HL-60 (cell line): ENCODE data around the gene TSPEAR.

ENCODE experiments used
- DNase-seq, 2 experiments: peaks; one replicate each; pipeline ENCODE4 v3.0.0-alpha.2; 2010 to 2020; ENCODE audit warnings: low read depth in 1 of 2, low spot score in 1 of 2
- H3K27ac ChIP-seq: fragments of 250-450 bp; sonication (Bioruptor Pico); replicated peaks from 2 replicates; pipeline ENCODE4 v1.5.1; 2020; ENCODE audit warnings: mild to moderate bottlenecking, moderate library complexity
- H3K27me3 ChIP-seq: fragments of 250-450 bp; sonication (Bioruptor Pico); 2 replicates; pipeline ENCODE4 v1.5.1; 2021; ENCODE audit warnings: mild to moderate bottlenecking, moderate library complexity; ENCODE audit not compliant: insufficient read depth, poor library complexity, severe bottlenecking
- H3K4me3 ChIP-seq: replicated peaks from 2 replicates; pipeline ENCODE4 v1.5.1; 2011; ENCODE audit warnings: mild to moderate bottlenecking, control low read depth, low read length; ENCODE audit not compliant: insufficient read depth
- CTCF ChIP-seq: IDR thresholded peaks from one replicate; pipeline ENCODE4 v1.5.1; 2011; ENCODE audit warnings: low read length, control low read depth, inconsistent platforms; ENCODE audit not compliant: insufficient read depth
- GABPA ChIP-seq: IDR thresholded peaks from 2 replicates; pipeline ENCODE4 v1.6.1; 2012; ENCODE audit warnings: low read depth
- POLR2AphosphoS5 ChIP-seq: IDR thresholded peaks from 2 replicates; pipeline ENCODE4 v1.6.1; 2012; ENCODE audit warnings: low read depth
- SPI1 ChIP-seq: IDR thresholded peaks from 2 replicates; pipeline ENCODE4 v1.6.1; 2012; ENCODE audit warnings: low read depth, mild to moderate bottlenecking, borderline replicate concordance
- TF ChIP-seq, protein P1 (sequence below): IDR thresholded peaks from 2 replicates; pipeline ENCODE4 v1.6.1; 2012; ENCODE audit warnings: low read depth; ENCODE audit not compliant: insufficient replicate concordance

The TSPEAR gene

GRCh38 chr21:44614961-44615391 is 96.4 kb downstream of the TSPEAR start:
- Histone ChIP-seq H3K4me3 (no peak overlapping the region), H3K27ac (no peak overlapping the region), H3K27me3 (no peaks in the 10 kb centered on the region)
- DNase-seq = no peak
- TF ChIP-seq GABPA (no peak), POLR2AphosphoS5 (no peak), CTCF (no peak), SPI1 (no peak)
- TF ChIP-seq, protein P1, sequence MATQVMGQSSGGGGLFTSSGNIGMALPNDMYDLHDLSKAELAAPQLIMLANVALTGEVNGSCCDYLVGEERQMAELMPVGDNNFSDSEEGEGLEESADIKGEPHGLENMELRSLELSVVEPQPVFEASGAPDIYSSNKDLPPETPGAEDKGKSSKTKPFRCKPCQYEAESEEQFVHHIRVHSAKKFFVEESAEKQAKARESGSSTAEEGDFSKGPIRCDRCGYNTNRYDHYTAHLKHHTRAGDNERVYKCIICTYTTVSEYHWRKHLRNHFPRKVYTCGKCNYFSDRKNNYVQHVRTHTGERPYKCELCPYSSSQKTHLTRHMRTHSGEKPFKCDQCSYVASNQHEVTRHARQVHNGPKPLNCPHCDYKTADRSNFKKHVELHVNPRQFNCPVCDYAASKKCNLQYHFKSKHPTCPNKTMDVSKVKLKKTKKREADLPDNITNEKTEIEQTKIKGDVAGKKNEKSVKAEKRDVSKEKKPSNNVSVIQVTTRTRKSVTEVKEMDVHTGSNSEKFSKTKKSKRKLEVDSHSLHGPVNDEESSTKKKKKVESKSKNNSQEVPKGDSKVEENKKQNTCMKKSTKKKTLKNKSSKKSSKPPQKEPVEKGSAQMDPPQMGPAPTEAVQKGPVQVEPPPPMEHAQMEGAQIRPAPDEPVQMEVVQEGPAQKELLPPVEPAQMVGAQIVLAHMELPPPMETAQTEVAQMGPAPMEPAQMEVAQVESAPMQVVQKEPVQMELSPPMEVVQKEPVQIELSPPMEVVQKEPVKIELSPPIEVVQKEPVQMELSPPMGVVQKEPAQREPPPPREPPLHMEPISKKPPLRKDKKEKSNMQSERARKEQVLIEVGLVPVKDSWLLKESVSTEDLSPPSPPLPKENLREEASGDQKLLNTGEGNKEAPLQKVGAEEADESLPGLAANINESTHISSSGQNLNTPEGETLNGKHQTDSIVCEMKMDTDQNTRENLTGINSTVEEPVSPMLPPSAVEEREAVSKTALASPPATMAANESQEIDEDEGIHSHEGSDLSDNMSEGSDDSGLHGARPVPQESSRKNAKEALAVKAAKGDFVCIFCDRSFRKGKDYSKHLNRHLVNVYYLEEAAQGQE = no peak

DNA sequence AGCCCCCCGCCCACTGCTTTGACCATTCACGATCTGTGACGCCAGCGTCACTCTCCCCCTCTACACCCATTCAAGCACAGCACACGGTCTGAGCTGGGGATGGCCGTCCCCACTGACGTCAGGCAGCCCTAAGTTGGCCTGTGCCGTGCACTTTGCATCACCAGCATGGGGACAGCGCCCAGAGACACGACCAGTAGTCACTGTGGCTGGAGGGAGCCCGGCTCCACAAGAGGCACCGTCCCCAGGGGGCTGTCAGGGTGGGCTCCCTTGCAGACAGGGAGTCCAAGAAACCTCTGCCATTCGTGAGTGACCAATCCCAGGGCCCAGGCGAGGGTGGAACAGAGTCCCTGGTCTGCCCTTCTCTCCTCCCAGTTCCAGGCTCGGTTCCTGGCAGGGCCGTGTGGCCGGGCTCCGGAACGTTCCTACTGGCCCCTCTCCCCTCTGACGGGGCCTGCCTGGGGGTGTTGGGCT is 97.2 kb downstream of the TSPEAR start:
- TF ChIP-seq POLR2AphosphoS5 (no peak), GABPA (no peak), SPI1 (no peak), CTCF (no peak)
- TF ChIP-seq, protein P1 = no peak
- H3K27me3 ChIP-seq = no peaks in the 10 kb centered on the region
- H3K27ac ChIP-seq = no peak overlapping the region
- no peak overlapping the region for H3K4me3 ChIP-seq
- no peak for DNase-seq

DNA sequence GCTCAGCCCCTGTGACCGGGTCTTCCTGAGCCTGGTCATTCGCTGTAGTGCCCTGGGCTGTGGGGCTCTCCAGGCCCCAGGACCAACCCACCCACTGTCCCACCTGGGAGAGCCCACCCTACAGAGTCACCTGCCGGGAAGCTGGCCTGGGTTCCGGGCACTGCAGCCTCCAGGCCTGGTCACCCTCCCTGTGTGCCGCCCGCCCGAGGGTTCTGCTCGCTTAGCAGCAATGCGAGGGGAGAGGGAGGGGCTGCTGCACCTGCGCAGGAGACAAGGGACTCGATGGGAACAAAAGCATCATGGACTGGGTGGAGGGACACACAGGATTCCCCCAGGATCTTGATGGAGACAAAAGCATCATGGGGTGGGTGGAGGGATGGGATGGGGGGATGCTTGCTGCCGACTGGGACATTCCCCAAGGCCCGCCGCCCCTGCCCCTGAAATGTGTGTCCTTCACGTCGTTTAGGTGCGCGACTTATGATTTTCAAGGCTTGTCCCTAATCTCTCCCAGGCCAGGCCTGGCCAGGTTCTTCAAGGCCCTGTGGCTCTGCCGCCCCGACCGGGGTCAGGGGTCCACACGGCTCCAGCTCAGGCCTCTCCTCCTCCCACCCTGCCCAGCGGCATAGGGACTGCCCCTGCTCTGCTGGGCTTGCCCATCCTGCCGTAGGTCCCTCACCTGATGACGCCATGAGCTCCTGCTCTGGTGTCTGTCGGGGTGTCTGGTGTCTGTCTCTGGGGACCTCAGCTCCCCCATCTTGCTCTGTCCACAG is 97.8 kb downstream of the TSPEAR start:
- DNase-seq = no peak
- Histone ChIP-seq H3K4me3 (no peak overlapping the region), H3K27me3 (no peaks in the 10 kb centered on the region), H3K27ac (no peak overlapping the region)
- TF ChIP-seq CTCF (no peak), SPI1 (no peak), POLR2AphosphoS5 (no peak), GABPA (no peak)
- TF ChIP-seq, protein P1 = no peak
